GM19240 (cell line): ENCODE measurements around the gene PHC2.

ENCODE experiments used
- DNase-seq: peaks from one replicate; pipeline ENCODE4 v3.0.0; 2011; ENCODE audit warnings: low spot score; ENCODE audit not compliant: insufficient read length

The PHC2 gene

DNA sequence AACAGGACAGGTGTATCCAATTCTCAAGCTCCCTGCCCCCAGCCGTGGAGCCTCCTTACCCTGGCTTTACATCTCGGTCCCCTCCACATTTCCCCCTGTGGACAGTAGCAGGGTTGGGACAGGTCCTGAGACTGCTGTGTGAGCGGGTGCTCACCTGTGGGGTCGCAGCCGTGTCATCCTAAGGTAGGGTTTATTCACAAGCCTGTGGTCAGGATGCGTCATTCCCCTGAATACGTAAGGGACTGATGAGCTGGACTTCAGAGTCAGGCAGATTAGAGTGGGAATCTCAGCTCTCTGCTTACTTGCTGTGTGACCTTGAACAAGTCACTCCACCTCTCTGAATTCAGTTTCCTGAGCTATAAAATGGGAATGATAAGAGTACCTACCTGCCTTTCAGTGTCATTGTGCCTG is 156.9 kb downstream of the PHC2 start:
- no peak for DNase-seq
